Measurements from ENCODE around the gene SLC25A18.
"Not testable (repeated sequence)": the region's sequence is repeated elsewhere in the genome, so short reads cannot be mapped to it uniquely, and the experiment has no call there.

SLC25A18 gene

DNA sequence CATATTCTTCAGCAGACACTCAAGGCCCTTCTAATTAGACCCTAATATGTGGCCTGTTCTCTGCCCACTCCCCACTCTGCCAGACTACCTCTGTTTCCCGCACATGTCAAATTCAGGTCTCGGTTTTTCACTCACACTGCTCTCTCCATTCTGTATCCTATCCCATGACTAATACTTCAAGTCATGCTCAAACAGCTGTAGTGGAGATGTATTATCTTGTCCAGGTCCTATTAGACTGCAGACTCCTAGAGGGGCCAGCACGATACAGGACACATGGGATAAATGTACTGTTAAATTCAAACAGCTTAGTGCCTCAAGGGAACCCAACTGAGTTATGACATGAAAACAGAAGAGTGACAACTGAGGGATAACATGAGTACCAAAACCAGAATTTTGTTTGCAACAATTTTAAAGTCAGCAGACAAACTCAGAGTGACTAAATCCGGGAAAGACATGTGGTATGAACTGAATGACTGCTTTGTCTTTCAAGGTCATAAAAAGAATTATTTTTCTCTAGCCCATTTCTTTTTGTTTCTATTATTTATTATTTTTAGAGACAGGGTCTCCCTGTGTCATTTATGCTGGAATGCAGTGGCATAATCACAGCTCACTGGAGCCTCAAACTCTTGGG, 44.7 kb downstream of the SLC25A18 start:
- no peak for DNase-seq (ENCODE audit: low read depth)

DNA sequence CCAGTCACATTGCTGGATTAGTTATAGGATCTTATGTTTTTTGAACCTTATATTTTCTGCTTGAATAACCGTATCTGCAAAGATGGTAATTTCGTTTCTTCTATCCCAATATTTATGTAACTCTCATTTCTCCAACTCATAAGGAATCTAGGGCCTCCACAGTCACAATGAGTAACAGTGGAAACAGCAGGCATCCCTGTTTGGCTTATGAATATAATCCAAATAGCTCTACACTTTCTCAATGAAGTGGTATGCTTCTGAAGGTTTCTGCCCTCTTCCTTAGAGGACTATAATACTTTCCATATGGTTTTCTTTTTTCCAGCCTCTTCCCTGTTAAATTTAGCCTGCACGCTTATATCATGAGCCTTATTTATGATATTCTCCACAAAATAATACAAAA, 48.8 kb downstream of the SLC25A18 start:
- no peak for DNase-seq (ENCODE audit: low read depth)

DNA sequence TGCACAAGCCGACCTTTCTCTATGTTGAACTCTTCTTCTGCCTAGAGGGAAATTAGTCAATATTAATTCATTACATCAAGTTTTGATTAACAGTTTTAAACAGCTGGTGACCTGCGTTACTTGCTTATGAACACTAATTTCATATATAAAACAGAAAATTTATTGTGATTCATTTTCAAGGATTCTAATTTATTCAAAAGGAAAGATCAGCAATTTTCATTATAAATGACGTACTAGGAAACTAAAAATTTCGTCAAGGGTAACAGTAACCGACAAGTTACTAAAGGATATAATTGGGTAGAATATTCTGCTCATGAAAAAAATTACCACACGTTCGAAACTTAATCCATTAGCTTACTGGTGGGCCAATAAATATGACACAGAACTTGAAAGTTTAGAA, 50.0 kb downstream of the SLC25A18 start:
- no peak for DNase-seq (ENCODE audit: low read depth)

DNA sequence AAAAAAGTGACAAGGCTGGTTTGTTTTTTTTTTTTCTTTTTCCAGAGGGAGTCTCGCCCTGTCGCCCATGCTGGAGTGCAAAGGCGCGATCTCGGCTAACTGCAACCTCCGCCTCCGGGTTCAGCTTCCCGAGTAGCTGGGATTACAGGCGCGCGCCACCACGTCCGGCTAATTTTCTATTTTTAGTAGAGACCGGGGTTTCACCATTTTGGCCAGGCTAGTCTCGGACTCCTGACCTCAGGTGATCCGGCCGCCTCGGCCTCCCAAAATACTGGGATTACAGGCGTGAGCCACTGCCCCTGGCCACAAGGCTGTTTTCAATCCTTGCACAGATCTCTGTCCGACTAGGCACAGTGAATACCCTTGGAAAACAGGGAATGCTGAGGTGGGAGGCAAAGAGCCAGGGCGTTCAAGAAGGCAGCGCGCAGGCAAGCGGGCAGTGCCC, 64.7 kb downstream of the SLC25A18 start:
- no peak for DNase-seq (ENCODE audit: low read depth)

DNA sequence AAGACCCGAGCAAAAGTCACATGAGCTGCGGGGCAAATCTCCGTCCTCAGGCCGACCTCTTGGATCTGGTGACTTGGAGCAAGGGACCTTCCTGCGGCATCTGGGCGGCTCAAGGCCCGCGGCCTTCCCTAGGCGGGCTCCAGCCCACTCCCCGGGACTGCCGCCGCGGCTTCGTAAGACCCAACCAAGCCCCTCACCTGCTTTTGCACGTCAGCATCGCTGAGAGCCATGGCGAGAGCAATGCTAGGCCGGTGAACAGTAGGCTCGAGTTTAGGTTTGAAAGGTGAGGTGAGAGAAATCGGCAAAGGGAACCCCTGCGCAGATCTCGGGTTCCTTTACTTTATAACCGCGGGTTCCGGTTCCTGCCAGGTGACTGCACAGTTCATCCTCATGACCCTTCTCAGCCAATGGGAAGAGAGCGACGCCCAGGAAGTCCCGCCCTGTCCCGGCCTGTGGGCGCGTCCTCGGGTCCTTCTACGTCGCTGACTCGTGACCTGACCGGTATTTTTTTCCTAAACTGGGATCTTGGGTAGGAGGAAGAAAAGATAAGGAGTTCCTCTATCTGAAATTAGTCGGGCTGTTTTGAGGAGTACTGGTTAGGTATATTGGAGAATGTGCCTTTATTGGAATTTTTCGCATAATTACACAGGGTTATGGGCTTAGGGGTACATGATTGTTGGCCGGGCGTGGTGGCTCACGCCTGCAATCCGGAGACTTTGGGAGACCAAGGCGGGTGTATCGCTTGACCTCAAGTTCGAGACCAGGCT, 65.3 kb downstream of the SLC25A18 start, which contains the start of gene ATP6V1E1:
ATP6V1E1 (minus strand) TSS at position 344 of the 767 bp plus-strand sequence; CDS start at position 230, 114 bp downstream.
- DNase-seq (ENCODE audit: low read depth), result peak; percentile 97

DNA sequence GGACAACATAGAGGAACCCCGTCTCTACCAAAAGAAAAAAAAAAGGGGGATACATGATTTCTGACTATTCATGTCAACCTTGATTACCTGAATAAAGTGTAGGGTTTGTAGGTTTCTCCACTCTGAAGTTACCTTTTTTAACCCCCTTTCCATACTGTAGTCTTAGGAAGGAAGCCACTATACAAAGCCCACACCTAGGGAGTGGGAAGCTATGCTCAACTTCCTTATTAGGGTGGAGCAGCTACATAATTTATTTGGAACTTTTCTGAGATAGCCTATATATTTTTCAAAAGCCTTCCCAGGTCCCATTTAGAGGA, 65.8 kb downstream of the SLC25A18 start:
- no peak for DNase-seq (ENCODE audit: low read depth)

DNA sequence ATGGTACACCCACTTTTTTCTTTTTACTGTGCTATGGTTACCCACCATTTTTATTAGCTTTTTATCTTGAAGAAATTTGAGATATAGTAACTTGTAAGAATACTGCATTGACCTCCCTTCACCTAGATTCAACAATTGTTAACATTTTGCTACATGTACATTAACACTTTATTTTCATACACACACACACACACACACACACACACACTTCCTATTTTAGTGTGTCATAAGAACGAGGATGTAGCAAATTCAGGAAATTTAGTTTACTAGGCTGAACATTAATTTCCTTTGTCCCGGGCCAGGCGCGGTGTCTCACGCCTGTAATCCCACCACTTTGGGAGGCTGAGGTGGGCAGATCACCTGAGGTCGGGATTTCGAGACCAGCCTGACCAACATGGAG, 66.3 kb downstream of the SLC25A18 start:
- DNase-seq (ENCODE audit: low read depth), result no peak

DNA sequence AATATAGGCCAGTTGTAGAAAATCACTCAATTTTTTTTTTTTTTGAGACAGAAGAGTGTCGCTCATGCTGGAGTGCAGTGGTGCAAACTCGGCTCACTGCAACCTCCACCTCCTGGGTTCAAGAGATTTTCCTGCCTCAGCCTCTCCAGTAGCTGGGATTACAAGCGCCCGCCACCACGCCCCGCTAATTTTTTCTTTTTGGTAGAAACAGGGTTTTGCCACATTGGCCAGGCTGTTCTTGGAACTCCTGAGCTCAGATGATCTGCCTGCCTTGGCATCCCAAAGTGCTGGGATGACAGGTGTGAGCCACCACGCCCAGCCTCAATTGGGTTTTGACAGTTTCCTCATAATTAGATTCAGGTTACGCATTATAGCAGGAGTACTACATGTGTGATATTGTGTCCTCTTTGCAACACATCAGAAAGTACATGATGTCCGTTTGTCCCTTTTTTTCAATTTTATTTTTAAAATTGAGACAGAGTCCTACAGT, 67.8 kb downstream of the SLC25A18 start:
- no peak for DNase-seq (ENCODE audit: low read depth)

DNA sequence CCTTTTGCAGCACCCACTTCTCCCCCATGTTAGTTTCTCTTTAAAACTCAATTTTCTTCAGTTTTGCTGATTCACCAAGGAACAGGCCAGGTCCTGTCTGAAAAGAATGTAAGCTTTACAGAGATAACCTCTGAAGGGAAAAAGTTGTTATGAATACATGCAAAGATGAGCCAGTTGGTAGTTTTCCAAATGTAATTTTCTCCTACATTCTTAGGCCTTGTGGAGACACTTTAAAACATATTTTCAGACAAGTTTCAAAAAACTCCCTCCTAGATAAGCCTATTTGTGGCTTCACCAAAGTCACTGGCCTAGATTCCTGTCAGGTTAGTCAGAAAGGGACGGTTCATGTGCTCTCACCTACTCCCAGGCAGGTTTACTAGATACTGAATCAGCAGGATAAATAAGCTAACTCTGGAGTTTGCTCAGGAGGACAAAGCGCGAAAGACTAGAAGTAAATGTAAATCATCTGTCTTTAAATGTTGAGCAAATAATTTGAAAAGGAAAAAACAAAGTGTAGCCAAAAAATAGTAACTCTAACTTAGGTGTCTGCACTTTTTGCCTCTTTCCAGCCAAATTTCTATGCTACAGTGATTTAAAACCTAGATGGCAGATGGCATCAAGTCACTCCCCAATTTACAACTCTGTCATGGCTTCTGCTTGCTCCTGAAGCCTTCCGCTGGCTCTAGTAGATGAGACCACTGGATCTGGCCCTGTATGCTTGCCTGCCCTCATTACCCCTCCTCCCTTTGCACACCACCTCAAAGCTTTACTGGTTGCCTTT, 70.1 kb downstream of the SLC25A18 start:
- peak; percentile 88 for DNase-seq (ENCODE audit: low read depth)

DNA sequence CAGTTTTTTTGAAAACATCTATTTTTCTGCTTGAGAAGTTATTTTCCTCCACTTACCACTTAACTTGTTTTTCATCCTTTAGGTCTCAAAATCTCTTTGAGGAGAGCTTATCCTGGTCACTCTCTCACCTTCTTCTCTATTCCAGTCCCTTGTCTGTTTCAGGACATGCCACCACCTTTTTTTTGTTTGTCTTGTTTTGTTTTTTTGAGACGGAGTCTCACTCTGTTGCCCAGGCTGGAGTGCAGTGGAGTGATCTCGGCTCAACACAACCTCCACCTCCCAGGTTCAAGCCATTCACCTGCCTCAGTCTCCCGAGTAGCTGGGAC, 70.7 kb downstream of the SLC25A18 start:
- DNase-seq (ENCODE audit: low read depth), result no peak

DNA sequence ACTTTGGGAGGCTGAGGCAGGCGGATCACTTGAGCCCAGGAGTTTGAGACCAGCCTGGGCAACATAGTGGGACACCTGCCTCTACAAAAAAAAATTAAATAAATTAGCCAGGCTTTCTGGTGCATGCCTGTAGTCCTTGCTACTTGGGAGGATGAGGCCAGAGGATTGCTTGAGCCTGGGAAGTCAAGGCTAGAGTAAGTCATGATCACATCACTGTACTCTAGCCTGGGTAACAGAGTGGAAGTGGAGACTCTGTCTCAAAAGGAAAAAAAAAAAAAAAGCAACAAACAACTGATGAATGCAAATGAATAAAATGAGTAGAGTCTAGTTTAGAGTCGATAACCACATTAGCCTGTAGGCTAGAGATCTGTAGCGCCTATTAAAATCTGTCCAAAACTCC, 71.4 kb downstream of the SLC25A18 start:
- peak; percentile 86 for DNase-seq (ENCODE audit: low read depth)

DNA sequence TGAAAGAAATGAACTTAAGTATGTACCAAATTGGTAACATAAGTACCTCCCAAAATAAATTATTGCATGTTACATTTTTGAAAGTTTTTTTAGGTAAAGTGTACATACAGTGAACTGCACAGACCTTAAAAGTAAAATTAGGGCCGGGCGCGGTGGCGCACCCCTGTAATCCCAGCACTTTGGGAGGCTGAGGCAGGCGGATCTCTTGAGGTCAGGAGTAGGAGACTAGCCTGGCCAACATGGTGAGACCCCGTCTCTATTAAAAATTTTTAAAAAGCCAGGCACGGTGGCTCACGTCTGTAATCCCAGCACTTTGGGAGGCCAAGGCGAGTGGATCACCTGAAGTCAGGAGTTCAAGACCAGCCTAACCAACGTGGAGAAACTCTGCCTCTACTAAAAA, 73.6 kb downstream of the SLC25A18 start:
- DNase-seq (ENCODE audit: low read depth), result not testable (repeated sequence)

DNA sequence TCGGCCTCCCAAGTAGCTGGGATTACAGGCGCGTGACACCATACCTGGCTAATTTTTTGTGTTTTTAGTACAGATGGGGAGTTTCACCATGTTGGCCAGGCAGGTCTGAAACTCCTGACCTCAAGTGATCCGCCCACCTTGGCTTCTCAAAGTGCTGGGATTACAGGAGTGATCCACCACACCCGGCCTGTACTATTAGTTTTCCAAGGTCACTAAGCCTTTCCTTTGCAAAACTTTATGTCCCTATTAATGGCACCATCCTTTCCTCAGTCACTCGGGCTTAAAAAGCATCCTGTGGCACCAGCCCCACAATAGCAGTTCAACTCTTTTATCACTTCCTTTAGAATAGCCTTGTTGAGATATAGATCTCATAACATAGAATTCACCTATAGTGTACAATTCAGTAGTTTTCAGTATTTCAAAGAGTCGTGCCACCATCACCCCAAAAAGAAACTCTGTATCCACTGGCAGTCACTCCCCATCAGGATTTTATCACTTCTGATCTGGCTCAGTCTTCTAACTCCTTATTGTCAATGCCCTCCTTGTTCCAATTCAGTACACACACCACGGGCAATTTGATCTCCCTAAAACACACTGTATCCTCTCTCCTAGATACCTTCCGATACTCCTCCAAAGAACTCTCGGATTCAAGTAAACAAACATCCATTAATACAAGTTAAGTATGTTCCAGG, 74.3 kb downstream of the SLC25A18 start:
- no peak for DNase-seq (ENCODE audit: low read depth)

DNA sequence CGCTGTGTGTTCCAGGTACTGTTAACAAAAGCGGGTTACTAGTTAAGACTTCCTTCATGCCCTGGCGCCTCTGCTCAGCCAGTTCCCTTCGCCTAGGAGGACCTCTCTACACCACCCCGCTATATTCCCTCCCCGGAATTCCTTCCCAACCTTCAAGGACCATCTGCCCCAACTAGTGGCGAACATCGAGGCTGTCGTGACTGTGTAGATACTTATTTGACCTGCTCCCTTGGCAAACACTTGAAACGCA, 74.8 kb downstream of the SLC25A18 start:
- DNase-seq (ENCODE audit: low read depth), result no peak

DNA sequence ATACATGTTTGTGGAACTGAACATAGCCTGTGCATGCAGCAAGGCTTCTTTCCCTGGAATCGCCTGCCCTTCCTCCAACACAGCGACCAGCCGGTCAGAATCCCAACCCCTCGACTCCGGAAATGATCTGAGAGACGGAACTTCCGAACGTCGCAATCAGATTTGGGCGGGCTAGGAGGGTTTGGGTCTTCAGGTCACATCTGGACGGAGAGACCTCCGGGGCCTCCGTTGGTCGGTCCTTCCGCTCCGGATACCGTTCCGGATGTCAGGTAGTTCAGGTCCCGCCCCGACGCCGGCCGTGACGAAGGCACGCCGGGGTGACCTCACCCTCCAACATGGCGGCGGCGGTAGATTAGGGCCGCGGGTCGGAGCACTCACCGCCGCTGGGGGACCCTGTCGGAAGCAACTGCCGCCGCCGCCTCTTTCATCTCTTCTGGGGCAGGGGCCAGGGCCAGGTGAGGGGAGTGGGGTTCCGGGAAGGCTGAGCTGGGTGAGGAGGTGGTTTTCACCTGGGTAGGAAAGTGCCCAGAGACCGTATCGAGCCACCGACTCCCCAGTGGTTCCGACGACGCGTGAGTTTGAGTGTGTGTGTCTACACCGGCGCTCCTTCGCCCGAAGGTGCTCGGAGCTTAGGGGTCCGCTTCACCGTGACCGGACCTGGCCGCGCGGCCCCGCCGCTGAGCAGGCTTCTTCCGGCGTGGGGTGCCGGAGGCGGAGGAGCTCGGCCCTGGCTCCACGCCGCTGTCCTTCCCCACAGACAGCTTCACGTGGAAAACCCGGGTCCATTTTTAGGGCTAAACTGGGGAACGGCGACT, 75.3 kb downstream of the SLC25A18 start, which contains the start of gene BCL2L13:
BCL2L13 (plus strand) TSS at position 326 of the 815 bp plus-strand sequence. CDS start 16,955 bp downstream, outside the sequence.
- DNase-seq (ENCODE audit: low read depth), result peak; percentile 85

DNA sequence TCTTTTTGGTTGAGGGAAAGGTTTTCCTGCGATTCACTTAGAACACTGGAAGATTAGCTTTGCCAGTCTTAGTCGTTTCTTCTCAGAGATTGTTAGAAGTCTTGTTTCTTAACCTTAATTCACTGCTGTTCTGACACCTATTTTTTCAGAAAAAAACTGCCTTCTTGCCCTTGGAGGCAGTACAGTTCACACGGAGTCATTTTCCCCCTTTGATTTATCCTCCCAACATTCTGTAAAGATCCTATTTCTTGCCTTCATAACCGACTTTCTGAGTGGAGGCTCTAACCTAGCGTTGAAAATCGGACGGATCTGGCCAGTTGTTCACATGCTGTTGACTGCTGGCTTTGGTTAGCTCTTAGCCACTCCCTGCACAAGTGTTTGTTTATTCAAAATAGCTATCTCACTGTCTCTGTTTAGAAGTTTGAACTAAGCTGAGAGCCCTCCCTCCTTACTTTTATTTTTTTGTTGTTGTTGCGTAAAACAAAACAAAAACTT, 76.0 kb downstream of the SLC25A18 start:
- peak; percentile 62 for DNase-seq (ENCODE audit: low read depth)

All from EH (cell line).